Measurements from ENCODE around the gene MYL2. TPM values are rescaled to one million over a fixed set of nuclear protein-coding genes. Genes with fewer than 3 reads are reported as not detected.

The MYL2 gene, protein sequence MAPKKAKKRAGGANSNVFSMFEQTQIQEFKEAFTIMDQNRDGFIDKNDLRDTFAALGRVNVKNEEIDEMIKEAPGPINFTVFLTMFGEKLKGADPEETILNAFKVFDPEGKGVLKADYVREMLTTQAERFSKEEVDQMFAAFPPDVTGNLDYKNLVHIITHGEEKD
- not detected for total RNA-seq

DNA sequence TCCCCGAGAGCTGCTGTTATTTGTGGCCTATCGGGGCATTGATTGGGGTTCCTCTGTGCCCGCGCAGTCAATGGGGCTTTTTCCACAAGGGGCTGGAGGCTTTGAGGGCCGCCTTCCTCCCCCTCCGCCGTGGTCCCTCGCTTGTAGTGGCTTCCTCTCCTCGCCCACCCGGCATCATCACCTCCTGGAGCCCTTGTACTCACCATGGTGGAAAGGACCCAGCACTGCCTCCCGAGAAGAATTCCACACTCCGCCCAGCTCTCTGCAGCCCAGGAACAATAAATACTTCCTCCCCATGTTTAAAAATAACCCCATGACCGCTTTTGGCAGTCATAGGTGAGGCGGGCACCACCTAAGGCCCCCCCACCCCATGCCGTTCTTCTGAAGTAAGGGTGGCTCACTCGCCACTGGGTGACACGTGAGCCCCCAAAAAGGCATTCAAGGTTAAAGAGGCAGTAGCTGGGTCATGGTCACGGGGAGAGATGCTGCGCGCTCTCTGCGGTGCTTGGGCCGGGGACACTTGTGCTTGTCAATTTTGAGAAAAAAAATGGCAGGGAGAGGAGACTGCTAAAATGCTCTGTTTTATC, at the start of gene MYL2:
Gene MYL2, minus strand, starts transcription at position 256 of the 587 bp plus-strand sequence. Its CDS starts 50 bp downstream, at position 206.
- H3K4me3 ChIP-seq = no peak within 1 kb of the TSS
- no peaks in the 10 kb centered on the region for H3K36me3 ChIP-seq
- 69 to 74% methylated on average over 22 of the region's 22 CpGs for WGBS, 2 donors
- H3K4me1 ChIP-seq = no peaks in the 10 kb centered on the region
- no peaks in the 10 kb centered on the region for H3K27me3 ChIP-seq
- no peak for DNase-seq (ENCODE audit: low spot score in 2 of 2)
- H3K27ac ChIP-seq = no peak within 1 kb of the TSS
- TF ChIP-seq EP300 (IDR thresholded peaks at IDR 0.05) (no peak), POLR2A (IDR thresholded peaks at IDR 0.05) (no peak)
- TF ChIP-seq, protein P1, sequence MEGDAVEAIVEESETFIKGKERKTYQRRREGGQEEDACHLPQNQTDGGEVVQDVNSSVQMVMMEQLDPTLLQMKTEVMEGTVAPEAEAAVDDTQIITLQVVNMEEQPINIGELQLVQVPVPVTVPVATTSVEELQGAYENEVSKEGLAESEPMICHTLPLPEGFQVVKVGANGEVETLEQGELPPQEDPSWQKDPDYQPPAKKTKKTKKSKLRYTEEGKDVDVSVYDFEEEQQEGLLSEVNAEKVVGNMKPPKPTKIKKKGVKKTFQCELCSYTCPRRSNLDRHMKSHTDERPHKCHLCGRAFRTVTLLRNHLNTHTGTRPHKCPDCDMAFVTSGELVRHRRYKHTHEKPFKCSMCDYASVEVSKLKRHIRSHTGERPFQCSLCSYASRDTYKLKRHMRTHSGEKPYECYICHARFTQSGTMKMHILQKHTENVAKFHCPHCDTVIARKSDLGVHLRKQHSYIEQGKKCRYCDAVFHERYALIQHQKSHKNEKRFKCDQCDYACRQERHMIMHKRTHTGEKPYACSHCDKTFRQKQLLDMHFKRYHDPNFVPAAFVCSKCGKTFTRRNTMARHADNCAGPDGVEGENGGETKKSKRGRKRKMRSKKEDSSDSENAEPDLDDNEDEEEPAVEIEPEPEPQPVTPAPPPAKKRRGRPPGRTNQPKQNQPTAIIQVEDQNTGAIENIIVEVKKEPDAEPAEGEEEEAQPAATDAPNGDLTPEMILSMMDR (IDR thresholded peaks at IDR 0.05) = no peak
- no peaks in the 10 kb centered on the region for H3K9me3 ChIP-seq

DNA sequence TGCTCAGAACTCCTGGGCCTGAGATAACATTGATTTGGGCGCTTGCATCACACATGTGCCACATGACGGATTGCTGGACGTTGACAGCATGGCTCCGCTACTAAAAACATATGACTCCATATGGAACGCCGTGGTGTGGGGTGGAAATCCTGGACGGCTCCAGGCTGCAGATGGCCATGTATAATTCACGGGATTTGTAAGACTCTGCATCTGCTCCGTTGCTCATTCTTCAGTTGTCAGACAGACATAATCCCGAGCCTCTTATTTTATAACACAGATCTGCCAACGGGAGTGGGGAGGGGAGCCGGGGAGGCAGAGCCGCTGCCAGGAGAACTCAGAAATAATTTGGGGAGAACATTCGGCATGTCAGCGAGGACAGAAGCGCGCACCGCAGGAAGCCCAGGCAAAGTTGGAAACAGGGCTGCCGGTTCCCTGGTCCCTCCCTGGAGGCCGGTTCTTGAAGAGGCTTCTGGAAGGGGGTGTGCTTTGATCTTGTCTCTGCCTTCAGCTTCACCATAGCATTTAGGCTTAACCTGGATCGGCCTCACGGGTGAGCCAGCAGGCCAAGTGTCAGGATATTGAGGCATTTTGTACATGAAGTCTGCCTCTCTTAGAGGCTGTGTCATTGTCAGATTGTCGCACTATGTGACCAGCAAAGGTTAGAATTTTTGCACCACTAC, 45.8 kb upstream of the MYL2 start:
- Histone ChIP-seq H3K36me3 (no peaks in the 10 kb centered on the region), H3K9me3 (peaks cover 0 to 2% (median 0%) of the 10 kb centered on the region in 4 donors), H3K27me3 (no peaks in the 10 kb centered on the region), H3K4me1 (no peaks in the 10 kb centered on the region), H3K27ac (no peak overlapping the region), H3K4me3 (no peak overlapping the region)
- WGBS, 2 donors = 75 to 79% methylated on average over 23 of the region's 23 CpGs
- TF ChIP-seq EP300 (IDR thresholded peaks at IDR 0.05) (no peak), POLR2A (IDR thresholded peaks at IDR 0.05) (no peak)
- TF ChIP-seq, protein P1 (IDR thresholded peaks at IDR 0.05) = no peak
- DNase-seq (ENCODE audit: low spot score in 2 of 2) = no peak

DNA sequence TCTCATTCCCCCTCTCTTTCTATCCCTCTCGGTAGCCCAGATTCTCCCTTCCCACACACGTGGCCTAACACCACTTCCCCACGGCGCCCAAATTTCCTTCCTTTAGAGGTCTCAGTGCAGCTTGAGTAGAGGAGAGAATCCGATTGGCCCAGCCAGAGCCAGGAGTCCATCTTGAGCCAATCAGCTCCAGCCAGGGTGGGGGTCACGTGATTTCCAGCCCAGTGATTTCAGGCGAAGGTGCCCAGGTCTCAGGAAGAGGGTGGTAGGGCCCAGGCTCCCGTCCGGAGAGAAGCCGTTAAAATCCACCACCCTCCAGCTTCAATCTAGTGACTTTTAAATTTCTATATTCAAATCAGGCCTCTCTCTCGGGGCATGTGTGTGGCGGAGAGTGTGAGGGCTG, 45.2 kb upstream of the MYL2 start:
- peaks cover 0 to 7% (median 0%) of the 10 kb centered on the region in 4 donors for H3K9me3 ChIP-seq
- DNase-seq (ENCODE audit: low spot score in 2 of 2) = no peak
- no peak overlapping the region for H3K4me3 ChIP-seq
- TF ChIP-seq EP300 (IDR thresholded peaks at IDR 0.05) (no peak), POLR2A (IDR thresholded peaks at IDR 0.05) (no peak)
- TF ChIP-seq, protein P1 (IDR thresholded peaks at IDR 0.05) = no peak
- H3K27me3 ChIP-seq = no peaks in the 10 kb centered on the region
- H3K27ac ChIP-seq = no peak overlapping the region
- no peaks in the 10 kb centered on the region for H3K4me1 ChIP-seq
- WGBS, 2 donors = 67 to 78% methylated on average over 12 of the region's 12 CpGs
- H3K36me3 ChIP-seq = no peaks in the 10 kb centered on the region

DNA sequence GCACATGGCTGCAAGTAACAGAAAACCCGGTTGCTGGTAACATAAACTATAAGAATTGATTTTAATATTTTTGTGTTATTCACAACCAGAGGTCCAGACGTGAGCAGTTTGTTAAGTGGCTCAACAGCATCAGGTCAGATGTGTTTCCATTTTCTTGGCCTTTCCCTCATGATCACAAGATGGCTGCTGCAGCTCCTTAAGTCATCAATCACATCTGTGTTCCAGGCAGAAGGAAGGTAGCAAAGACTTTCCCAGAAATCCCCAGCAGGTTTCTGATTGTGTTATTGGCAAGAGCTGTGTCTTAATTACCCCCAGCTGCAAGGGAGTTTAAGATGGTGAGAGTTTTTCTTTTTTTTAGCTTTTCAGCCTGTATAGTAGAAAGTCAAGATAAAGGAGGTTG, 40.4 kb upstream of the MYL2 start:
- WGBS, 2 donors = 89 to 96% methylated on average over 2 of the region's 2 CpGs
- TF ChIP-seq, protein P1 (IDR thresholded peaks at IDR 0.05) = no peak
- TF ChIP-seq POLR2A (IDR thresholded peaks at IDR 0.05) = no peak
- no peak for TF ChIP-seq EP300 (IDR thresholded peaks at IDR 0.05)
- H3K4me3 ChIP-seq = no peak overlapping the region
- peaks cover 0 to 18% (median 0%) of the 10 kb centered on the region in 4 donors for H3K9me3 ChIP-seq
- H3K36me3 ChIP-seq = no peaks in the 10 kb centered on the region
- H3K4me1 ChIP-seq = no peaks in the 10 kb centered on the region
- no peak overlapping the region for H3K27ac ChIP-seq
- H3K27me3 ChIP-seq = no peaks in the 10 kb centered on the region
- no peak for DNase-seq (ENCODE audit: low spot score in 2 of 2)

DNA sequence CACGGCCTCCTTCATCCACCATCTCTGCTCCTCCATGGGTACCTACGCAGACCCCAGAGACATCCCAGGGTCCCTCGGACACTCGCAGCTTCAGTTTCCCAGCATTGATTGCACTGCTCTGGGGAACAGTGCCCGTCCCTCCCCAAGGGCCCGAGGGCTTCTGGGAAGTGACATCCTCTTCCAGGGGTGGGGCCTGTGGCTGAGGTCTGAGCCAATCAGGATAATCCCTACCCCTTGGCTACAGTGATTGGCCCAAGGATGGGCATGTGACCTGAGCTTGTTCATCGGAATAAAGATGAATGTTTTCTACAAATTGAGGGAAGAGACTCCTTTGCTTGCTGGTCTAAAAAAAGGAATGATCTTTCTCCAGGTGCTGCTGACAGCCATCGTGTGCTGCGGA, 37.3 kb upstream of the MYL2 start:
- Histone ChIP-seq H3K27me3 (no peaks in the 10 kb centered on the region), H3K4me1 (no peaks in the 10 kb centered on the region), H3K27ac (no peak overlapping the region), H3K4me3 (no peak overlapping the region), H3K36me3 (no peaks in the 10 kb centered on the region), H3K9me3 (peaks cover 0 to 25% (median 0%) of the 10 kb centered on the region in 4 donors)
- WGBS, 2 donors = 83 to 86% methylated on average over 9 of the region's 9 CpGs
- TF ChIP-seq, protein P1 (IDR thresholded peaks at IDR 0.05) = no peak
- TF ChIP-seq EP300 (IDR thresholded peaks at IDR 0.05) (no peak), POLR2A (IDR thresholded peaks at IDR 0.05) (no peak)
- DNase-seq (ENCODE audit: low spot score in 2 of 2) = no peak

All from tibial nerve (tissue), 4 donors.